RWPE1 (cell line): ENCODE results near the gene ABCB7.

Source experiments
- CTCF ChIA-PET: fragments of 350-600 bp; sonication (Branson Sonifier 250); formaldehyde crosslinking; extraction: SDS; loops from one replicate; lab custom pipeline; 2021; lab: Yijun Ruan, JAX
- POLR2A ChIA-PET: fragments of 400-600 bp; formaldehyde crosslinking; extraction: SDS; loops from one replicate; lab custom pipeline; 2020; ENCODE audit warnings: antibody characterized with exemption; ENCODE audit not compliant: low non-redundant PET; lab: Yijun Ruan, JAX
- DNase-seq: peaks from one replicate; pipeline ENCODE4 v3.0.0; 2012; ENCODE audit warnings: low spot score
- H3K27ac ChIP-seq: fragments of 450-650 bp; 2 replicates; pipeline ENCODE4 v1.5.1; 2017
- TF ChIP-seq, protein P1 (sequence below): fragments of 450-650 bp; conservative IDR thresholded peaks from 2 replicates; pipeline ENCODE4 v1.5.1; 2017; ENCODE audit warnings: low read depth, mild to moderate bottlenecking

The ABCB7 gene

DNA sequence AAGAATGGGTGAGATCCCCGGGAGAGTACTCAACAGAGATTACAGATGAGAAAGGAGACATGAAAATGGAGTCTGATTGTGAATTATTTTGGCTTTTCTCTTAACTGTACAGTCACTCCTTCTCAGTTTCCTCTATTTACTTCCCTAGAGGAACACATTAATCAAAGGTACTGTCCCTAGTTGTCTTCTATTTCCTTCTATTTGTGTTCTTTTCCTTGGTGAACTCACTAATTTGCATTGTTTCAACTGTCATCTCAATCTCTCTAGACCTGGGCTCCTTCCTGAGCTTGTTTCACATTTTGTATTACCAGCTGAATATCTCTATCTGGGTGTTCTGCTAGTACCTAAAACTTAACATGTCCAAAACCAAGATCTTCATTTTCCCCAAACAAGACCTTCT, 59.8 kb downstream of the ABCB7 start:
- H3K27ac ChIP-seq = no peak overlapping the region
- TF ChIP-seq, protein P1, sequence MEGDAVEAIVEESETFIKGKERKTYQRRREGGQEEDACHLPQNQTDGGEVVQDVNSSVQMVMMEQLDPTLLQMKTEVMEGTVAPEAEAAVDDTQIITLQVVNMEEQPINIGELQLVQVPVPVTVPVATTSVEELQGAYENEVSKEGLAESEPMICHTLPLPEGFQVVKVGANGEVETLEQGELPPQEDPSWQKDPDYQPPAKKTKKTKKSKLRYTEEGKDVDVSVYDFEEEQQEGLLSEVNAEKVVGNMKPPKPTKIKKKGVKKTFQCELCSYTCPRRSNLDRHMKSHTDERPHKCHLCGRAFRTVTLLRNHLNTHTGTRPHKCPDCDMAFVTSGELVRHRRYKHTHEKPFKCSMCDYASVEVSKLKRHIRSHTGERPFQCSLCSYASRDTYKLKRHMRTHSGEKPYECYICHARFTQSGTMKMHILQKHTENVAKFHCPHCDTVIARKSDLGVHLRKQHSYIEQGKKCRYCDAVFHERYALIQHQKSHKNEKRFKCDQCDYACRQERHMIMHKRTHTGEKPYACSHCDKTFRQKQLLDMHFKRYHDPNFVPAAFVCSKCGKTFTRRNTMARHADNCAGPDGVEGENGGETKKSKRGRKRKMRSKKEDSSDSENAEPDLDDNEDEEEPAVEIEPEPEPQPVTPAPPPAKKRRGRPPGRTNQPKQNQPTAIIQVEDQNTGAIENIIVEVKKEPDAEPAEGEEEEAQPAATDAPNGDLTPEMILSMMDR = no peak
- CTCF ChIA-PET = no interaction called here
- POLR2A ChIA-PET = no interaction called here
- DNase-seq = no peak

DNA sequence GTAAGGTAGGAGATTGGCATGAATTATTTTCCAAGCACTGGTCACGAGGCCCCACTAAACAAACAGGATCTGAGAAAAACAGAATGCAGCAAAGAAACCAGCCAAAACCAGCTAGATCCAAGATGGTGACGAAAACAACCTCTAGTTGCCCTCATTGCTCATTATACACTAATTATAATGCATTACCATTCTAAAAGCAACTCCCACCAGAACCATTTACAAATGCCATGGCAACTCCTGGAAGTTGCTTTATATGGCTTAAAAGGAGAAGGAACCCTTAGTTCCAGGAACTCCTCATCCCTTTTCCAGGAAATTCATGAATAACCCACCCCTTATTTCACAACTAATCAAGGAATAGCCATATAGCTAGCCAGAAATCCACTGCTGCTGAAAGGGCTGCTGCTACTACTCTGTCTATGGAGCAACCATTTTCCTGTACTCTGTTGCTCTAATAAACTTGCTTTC, 69.3 kb downstream of the ABCB7 start:
- TF ChIP-seq, protein P1 = no peak
- CTCF ChIA-PET = no interaction called here
- POLR2A ChIA-PET = no interaction called here
- no peak for DNase-seq
- H3K27ac ChIP-seq = no peak overlapping the region

DNA sequence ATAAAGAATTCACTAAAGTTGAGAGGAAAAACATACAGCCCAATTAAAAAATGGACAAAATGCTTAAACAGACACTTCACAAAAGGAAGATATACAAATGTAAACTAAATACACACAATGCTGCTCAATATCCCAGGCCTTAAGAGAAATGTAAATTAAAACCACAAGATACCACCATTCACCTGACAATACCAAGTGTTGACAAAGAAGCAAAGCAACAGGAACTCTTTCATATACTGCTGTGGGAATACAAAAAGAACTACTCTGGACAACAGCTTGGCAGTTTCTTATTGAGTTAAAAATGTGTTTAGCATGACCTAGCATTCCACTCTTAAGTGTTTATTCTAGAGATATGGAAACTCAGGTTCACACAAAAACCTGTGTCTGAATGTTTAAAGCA, 71.3 kb downstream of the ABCB7 start:
- CTCF ChIA-PET = no interaction called here

DNA sequence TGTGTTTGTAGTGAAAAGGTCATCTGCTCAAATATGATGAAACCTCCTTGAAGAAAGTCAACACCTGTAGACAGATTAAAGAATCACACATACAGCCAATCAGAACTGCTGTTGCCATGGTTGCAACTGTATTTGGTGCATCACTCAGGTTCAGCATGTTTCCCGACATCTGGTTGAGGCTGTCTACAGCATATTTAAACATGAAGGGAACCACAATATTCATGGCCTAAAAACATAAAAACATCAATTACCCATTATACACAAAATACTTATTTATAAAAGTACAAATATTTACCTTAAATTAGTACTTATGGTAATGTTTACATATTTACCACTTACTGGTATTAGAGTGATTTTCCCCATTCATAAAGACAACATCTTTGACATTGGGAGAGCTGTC, 79.7 kb downstream of the ABCB7 start:
- ChIA-PET POLR2A (no interaction called here), CTCF (no interaction called here)

More for the DNA sequence above, 71.3 kb downstream of the ABCB7 start:
- TF ChIP-seq, protein P1 = no peak
- POLR2A ChIA-PET = no interaction called here
- H3K27ac ChIP-seq = no peak overlapping the region
- no peak for DNase-seq

DNA sequence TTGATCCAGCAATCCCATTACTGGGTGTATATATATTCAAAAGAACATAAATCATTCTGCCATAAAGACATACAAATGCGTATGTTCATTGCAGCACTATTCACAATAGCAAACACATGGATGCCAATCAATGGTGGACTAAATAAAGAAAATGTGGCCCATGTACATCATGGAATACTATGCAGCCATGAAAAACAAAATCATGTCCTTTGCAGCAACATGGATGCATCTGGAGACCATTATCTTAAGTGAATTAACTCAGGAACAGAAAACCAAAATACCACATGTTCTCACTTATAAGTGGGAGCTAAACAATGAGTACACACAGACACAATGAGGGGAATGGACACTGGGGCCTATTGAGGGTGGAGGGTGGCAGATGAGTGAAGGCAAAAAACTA, 81.6 kb downstream of the ABCB7 start:
- ChIA-PET POLR2A (no interaction called here), CTCF (no interaction called here)
- no peak overlapping the region for H3K27ac ChIP-seq
- TF ChIP-seq, protein P1 = no peak
- DNase-seq = no peak

More for the DNA sequence above, 79.7 kb downstream of the ABCB7 start:
- DNase-seq = no peak
- no peak overlapping the region for H3K27ac ChIP-seq
- TF ChIP-seq, protein P1 = no peak

DNA sequence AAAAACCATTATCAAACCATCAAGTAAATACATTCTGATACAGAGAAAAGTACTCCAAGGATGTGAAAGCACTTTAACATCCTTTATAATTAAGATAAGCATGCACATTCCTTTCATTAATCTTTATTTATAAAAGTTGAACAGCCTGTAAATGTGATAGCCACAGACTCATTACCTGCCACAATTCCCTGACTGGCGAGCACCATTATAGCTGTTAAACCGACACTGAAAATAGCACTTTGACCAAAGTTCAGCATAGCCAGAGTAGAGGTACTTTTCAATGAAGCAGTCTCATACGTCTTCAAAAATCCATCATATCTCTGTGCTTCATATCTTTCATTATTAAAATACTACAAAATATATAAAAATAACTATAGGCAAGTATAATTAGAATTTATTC, 84.7 kb downstream of the ABCB7 start:
- DNase-seq = no peak
- no peak overlapping the region for H3K27ac ChIP-seq
- POLR2A ChIA-PET = no interaction called here
- TF ChIP-seq, protein P1 = no peak
- CTCF ChIA-PET = no interaction called here

DNA sequence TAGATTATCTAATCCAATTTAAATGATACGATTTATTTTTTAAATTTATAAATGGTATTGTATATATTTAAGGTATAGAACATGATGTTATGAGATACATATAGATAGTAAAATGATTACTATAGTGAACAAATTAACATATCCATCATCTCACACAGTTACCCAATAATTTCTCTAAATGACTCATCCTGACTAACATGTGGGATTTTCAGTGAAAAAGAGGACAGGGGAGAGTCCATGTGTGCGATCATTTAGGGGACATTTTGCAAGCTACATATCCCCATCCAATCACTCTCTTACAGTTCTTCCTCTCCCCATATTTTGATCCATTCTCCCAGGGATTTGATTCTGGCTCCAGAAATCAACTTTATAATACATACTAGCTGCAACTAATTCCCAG, 88.2 kb downstream of the ABCB7 start:
- ChIA-PET CTCF (no interaction called here), POLR2A (no interaction called here)
- peak; percentile 0 for DNase-seq
- H3K27ac ChIP-seq = no peak overlapping the region
- TF ChIP-seq, protein P1 = no peak
